Prostate gland (tissue), 2 donors: ENCODE data around the gene BICD1.

Experiments
- POLR2A ChIP-seq: fragments of 450-650 bp; IDR thresholded peaks from one replicate; pipeline ENCODE4 v1.6.1; 2016; ENCODE audit warnings: antibody characterized with exemption, mild to moderate bottlenecking
- TF ChIP-seq, protein P1 (sequence below), 4 experiments: fragments of 200-600 bp in 2 of 4; fragments of 450-650 bp in 2 of 4; sonication (generic) in 2 of 4; IDR thresholded peaks; 1 replicate in 3 of 4; 2 replicates in 1 of 4; pipeline ENCODE4 v1.5.1; 2016 to 2019; ENCODE audit warnings: antibody characterized with exemption in 4 of 4, mild to moderate bottlenecking in 2 of 4, moderate library complexity in 2 of 4

GRCh38 chr12:32124637-32125036 is 18.0 kb downstream of the BICD1 start:
- TF ChIP-seq, protein P1, sequence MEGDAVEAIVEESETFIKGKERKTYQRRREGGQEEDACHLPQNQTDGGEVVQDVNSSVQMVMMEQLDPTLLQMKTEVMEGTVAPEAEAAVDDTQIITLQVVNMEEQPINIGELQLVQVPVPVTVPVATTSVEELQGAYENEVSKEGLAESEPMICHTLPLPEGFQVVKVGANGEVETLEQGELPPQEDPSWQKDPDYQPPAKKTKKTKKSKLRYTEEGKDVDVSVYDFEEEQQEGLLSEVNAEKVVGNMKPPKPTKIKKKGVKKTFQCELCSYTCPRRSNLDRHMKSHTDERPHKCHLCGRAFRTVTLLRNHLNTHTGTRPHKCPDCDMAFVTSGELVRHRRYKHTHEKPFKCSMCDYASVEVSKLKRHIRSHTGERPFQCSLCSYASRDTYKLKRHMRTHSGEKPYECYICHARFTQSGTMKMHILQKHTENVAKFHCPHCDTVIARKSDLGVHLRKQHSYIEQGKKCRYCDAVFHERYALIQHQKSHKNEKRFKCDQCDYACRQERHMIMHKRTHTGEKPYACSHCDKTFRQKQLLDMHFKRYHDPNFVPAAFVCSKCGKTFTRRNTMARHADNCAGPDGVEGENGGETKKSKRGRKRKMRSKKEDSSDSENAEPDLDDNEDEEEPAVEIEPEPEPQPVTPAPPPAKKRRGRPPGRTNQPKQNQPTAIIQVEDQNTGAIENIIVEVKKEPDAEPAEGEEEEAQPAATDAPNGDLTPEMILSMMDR (IDR thresholded peaks at IDR 0.05), result no peak
- TF ChIP-seq POLR2A, result no peak
